ENCODE results near the gene LPIN1. TPM values are rescaled to one million over a fixed set of nuclear protein-coding genes. Genes with fewer than 3 reads are reported as not detected.
"Not testable (repeated sequence)": the region's sequence is repeated elsewhere in the genome, so short reads cannot be mapped to it uniquely, and the experiment has no call there.

Gene LPIN1
- total RNA-seq, 1 donor from 2014 or later: 38.3 TPM

DNA sequence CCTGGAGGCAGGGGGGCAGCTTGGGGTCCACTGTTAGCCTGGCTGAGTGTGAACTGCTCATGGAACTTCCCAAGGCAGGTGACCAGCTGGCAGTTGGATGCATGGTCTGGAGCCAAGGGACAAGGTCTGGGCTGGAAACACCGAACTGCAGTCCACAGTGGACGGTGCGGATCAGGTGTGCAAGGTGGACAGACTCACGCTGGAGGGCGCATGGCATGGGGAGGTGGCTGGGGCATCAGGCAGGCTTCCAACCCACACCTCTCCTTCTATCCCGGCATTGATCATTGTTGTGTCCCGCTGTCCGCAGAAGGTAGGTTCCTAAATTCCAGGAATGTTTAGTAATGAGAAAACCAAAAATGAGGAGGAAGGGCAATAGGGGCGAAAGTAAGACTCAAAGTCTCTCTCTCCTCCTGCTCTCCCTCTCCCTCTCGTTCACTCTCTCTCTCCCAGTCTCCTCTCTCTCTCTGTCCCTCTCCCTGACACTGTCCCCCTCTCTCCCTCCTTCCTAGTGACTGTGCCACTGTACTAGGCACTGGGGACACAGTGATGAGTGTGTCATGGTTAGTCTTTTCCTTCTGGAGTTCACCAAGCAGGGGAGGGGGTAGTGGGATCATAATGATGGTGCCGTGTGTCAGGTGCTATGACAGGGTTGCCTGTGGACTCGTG, 30.3 kb upstream of the LPIN1 start:
- no peak for DNase-seq

- peak; percentile 17 for DNase-seq
Observed at GRCh38 chr2:11716689-11717321, 29.6 kb upstream of the LPIN1 start.

GRCh38 chr2:11717623-11718022, 28.8 kb upstream of the LPIN1 start:
- DNase-seq: no peak

DNA sequence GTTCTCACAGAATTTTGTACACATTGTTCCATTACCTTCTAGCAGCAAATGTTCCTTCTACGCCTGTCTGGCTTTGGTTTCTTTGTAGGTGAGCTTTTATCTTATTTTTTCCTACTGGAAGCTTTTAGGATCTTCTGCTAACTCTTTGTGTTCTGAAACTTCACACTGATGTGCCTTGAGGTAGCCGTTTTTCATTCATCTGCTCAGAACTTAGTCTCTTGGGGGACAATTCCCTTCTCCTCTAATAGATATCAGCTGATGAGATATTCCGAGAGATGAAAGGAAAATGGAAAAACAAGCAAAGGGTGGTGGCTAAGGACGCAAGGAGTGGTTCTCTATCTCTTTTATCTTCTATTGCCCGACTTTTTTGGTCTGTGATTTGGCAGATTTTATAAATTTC, 27.8 kb upstream of the LPIN1 start:
- DNase-seq: no peak

- DNase-seq: no peak
Observed at GRCh38 chr2:11719230-11719977, 27.0 kb upstream of the LPIN1 start.

DNA sequence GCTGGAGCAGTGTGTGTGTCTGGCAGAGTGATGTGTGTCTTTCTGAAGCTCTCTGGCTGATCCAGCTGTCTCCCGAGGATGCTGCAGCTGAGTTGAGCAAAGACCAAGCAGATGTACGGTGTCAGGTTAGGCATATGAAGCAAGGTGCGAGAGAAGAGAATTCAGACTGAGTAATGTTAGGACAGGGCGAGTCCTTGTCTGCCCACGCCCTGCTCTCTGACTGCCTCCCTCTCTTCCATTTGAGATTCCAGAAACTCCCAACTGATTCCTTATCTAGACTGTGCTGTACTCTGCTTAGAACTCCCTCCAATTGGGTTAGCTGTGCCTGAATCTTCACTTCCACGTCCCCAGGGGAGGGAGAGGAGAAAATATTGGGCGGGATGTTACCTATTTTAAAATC, 25.7 kb upstream of the LPIN1 start:
- DNase-seq: no peak

DNA sequence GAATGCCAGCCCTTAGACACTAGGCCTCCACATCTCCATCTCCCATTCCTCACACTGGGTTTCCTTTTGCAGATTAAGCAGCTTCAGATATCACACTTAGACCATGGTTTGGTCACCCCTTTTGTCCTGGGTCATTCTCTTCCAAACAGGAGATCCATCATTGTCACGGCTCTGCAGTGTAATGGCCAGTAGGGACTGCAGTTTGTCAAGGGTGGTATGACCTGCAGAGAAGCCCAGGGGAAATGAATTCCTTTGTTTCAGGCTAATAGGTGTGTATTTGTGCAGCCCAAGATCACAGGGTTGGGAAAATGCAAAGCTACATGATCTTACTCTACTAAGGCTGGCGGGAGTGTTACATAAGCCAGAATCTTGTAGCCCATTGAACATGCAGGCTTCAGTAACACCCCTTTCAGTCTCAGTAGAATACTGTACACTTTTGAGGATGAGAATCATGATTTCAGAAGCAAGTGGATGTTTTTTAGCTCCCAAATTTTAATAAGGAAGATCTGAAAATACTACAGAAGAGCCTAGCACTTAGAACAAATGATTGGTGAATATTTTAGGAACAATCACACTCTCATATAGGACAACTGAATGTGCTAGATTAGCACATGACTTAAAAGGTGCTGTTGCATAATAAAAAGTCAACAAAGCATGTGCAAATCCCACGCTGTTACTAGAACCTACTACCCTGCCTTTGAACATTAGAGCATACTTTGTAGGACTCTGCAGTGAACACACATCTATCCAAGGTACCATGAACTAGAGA, 24.0 kb upstream of the LPIN1 start:
- no peak for DNase-seq

DNA sequence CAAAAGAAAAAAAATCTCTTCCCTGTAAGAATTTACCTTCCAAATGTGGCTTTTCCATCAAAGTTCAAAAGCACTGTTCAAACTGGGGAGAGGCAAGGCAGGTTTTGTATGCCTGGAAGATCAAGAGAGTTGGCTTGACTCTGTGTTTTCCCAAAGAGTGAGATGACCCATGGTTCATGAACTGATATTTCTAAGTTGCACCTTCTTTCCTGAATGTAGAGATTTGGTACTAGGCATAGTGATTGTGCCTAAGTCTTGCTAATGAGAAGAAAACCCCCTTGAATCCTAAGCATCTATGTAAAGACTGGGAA, 23.4 kb upstream of the LPIN1 start:
- no peak for DNase-seq

DNA sequence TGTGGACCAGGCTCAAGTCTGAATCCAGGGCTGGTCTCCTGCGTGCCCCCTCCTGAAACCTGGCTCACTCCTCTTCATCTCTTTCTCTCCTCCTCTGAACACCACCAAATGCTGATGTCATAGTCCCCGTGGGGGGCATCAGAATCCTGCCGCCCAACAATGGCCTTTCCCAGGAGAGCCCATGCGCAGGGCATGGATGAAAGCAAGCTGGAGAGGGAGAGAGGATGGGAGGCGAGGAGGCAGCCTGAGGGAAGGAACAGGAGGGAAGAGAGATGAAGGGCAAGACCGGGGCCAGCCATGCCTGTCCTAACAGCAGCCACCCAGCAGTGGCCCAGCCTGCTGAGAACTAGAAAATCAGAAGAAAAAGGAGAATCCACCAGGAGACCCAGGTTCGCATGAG, 22.3 kb upstream of the LPIN1 start:
- DNase-seq: no peak

- no peak for DNase-seq
Observed at GRCh38 chr2:11726384-11726783, 20.0 kb upstream of the LPIN1 start.

- DNase-seq: no peak
Observed at GRCh38 chr2:11729362-11730212, 16.8 kb upstream of the LPIN1 start.

DNA sequence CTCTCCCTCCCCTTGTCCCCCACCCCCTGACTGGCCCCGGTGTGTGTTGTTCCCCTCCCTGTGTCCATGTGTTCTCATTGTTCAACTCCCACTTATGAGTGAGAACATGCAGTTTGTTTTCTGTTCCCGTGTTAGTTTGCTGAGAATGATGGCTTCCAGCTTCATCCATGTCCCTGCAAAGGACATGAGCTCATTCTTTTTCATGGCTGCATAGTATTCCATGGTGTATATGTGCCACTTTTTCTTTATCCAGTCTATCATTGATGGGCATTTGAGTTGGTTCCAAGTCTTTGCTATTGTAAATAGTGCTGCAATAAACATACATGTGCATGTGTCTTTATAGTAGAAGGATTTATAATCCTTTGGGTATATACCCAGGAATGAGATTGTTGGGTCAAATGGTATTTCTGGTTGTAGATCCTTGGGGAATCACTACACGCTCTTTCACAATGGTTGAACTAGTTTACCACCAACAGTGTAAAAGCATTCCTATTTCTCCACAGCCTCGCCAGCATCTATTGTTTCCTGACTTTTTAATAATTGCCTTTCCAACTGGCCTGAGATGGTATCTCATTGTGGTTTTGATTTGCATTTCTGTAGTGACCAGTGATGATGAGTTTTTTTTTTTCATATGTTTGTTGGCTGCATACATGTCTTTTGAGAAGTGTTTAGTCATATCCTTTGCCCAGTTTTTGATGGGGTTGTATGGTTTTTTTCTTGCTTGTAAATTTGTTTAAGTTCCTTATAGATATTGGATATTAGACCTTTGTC, 15.0 kb upstream of the LPIN1 start:
- not testable (repeated sequence) for DNase-seq

DNA sequence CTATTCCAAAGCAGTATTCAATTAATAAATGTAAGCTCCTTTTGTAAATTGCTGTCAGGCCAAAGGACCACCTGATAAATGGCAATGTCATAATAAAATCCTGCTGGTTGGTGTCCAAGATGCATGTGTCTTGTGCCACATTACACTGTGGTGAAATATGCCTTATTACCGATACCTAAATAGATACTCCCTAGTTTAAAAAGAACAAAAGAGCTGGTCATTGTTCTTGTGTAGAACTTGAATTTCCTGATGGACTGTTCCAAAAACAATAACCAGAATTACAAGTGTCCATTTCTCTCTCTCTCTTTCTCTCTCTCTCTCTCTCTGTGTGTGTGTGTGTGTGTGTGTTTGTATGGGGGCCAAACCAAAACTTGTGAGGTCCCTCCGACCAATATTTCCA, 13.8 kb upstream of the LPIN1 start:
- no peak for DNase-seq

DNA sequence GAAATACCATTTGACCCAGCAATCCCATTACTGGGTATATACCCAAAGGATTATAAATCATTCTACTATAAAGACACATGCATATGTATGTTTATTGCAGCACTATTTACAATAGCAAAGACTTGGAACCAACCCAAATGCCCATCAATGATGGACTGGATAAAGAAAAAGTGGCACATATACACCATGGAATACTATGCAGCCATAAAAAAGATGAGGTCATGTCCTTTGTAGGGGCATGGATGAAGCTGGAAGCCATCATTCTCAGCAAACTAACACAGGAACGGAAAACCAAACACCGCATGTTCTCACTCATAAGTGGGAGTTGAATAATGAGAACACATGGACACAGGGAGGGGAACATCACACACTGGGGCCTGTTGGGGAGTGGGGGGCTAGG, 8.6 kb upstream of the LPIN1 start:
- DNase-seq: not testable (repeated sequence)

DNA sequence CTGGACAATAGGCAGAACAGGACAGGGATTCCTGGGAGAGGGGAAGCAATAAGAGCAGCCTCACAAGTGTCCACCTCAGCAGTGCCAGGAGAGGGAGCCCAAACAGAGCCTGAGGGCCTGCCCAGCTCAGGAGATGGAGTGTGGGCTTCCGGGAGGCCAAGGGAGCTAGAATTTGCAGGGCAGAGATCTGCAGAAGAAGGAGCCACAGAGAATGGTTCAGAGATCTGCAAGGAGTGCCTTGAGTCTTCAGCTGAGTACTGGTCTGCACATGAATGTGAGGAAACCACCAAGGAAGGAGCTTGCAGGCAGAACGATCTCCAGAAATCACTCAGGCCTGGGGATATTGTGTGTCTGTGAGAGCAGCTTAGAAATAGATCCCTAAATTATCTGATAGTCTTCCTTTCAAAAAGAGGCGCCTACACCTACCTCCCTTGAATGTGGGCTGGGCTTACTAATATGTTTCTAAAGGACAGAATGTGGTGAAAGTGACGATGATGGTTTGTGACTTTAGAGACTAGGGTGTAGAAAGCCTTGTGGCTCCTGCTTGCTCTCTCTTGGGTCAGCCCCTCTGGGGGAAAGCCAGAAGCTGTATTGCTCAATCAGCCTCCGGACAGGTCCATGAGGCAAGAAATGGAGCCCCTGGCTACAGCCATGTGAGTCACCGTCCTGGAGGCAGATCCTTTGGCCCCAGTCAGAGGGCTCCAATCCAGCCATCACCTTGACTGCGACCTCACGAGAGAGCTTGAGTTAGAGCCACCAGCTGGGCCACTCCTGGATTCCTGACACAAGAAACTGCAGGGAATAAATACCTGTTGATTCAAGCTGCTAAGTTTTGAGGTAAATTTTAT, 7.6 kb upstream of the LPIN1 start:
- DNase-seq: no peak

DNA sequence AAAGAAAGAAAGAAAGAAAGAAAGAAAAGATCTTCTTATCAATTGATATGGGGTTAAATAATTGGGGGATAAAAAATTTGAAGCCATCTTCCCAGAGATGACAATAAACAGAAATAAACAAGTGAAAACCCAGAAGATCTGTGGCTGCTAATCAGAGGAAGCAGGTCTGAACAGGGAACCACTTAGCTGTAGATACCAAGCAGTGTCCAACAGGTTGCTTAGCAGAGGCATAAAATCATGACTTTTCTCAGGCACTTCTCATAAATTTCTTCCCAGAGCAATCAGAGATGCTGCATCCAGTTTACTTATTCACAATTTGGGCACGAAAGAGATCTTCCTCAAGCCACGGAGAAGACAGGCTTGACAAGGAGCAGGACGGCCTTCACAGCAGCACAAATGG, 5.7 kb upstream of the LPIN1 start:
- no peak for DNase-seq

- DNase-seq: no peak
Observed at GRCh38 chr2:11742317-11742701, 4.1 kb upstream of the LPIN1 start.

- DNase-seq: no peak
Observed at GRCh38 chr2:11742702-11743357, 3.6 kb upstream of the LPIN1 start.

- DNase-seq: no peak
Observed at GRCh38 chr2:11743366-11743765, 3.1 kb upstream of the LPIN1 start.

Data from skin of body (tissue), 2 donors.